ENCODE data around the gene CYS1.

GRCh38 chr2:10065773-10066055, 14.5 kb downstream of the CYS1 start:
- TF ChIP-seq CTCF (IDR thresholded peaks at IDR 0.05; ENCODE audit: low read depth, low read length, missing input control) (no peak), TAF1 (conservative IDR thresholded peaks at IDR 0.05) (no peak)

All from liver (tissue), 3 donors.